Progenitor cell of endocrine pancreas (in vitro differentiated cells): ENCODE results near the gene ABCB9. TPM values are rescaled to one million over a fixed set of nuclear protein-coding genes. Genes with fewer than 3 reads are reported as not detected.

Experiments
- DNase-seq: peaks from one replicate; pipeline ENCODE4 v3.0.0; 2021; ENCODE audit warnings: low spot score; ENCODE audit not compliant: unreplicated experiment
- H3K27ac Mint-ChIP-seq: 2 replicates; pipeline ENCODE4 v1.8.0; 2021; ENCODE audit warnings: mild to moderate bottlenecking, moderate library complexity, mixed read lengths
- H3K27me3 Mint-ChIP-seq: 2 replicates; pipeline ENCODE4 v1.8.0; 2021; ENCODE audit warnings: mixed read lengths
- H3K36me3 Mint-ChIP-seq: 2 replicates; pipeline ENCODE4 v1.8.0; 2022; ENCODE audit warnings: mixed read lengths; ENCODE audit not compliant: insufficient read depth
- H3K4me1 Mint-ChIP-seq: 2 replicates; pipeline ENCODE4 v1.8.0; 2021; ENCODE audit warnings: low read depth, mixed read lengths
- H3K4me3 Mint-ChIP-seq: 2 replicates; pipeline ENCODE4 v1.8.0; 2021; ENCODE audit warnings: low read depth, mild to moderate bottlenecking, moderate library complexity, mixed read lengths
- H3K9me3 Mint-ChIP-seq: 2 replicates; pipeline ENCODE4 v1.8.0; 2021; ENCODE audit warnings: low read depth, mixed read lengths
- CTCF ChIP-seq: fragments of 200-600 bp; sonication (generic); IDR thresholded peaks from one replicate; pipeline ENCODE4 v1.5.0; 2021; ENCODE audit warnings: antibody characterized with exemption, mild to moderate bottlenecking; ENCODE audit not compliant: unreplicated experiment
- total RNA-seq: library from RNA; stranded (reverse); gene quantifications from 2 replicates; pipeline ENCODE4 v1.2.1, GENCODE V29; 2021

The ABCB9 gene
- total RNA-seq, 1 donor from 2014 or later = 10.4 TPM

DNA sequence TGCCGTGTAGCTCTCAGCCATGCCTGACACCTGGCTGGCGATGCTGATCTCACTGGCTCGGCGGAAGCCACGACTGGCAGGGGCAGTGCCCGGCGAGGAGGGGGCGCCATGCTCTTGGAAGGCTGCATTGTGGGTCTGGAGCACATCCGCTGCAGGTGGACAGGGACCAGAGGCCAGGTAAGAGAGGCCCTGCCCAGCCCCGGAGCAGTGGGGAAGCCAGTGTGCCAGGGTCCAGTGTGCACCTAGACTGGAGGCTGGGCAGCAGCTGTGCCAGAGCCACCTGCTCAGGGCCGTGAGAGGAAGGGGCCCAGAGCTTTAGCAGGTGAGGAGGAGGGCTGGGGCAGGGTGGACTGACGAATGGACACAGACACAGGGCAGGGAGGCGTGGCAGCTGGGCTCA lies 24.3 kb upstream of the ABCB9 start:
- Mint-ChIP-seq H3K27ac (no peak overlapping the region), H3K36me3 (no peaks in the 10 kb centered on the region), H3K9me3 (no peaks in the 10 kb centered on the region), H3K4me1 (no peaks in the 10 kb centered on the region), H3K27me3 (no peaks in the 10 kb centered on the region), H3K4me3 (no peak overlapping the region)
- no peak for DNase-seq
- TF ChIP-seq CTCF = no peak

DNA sequence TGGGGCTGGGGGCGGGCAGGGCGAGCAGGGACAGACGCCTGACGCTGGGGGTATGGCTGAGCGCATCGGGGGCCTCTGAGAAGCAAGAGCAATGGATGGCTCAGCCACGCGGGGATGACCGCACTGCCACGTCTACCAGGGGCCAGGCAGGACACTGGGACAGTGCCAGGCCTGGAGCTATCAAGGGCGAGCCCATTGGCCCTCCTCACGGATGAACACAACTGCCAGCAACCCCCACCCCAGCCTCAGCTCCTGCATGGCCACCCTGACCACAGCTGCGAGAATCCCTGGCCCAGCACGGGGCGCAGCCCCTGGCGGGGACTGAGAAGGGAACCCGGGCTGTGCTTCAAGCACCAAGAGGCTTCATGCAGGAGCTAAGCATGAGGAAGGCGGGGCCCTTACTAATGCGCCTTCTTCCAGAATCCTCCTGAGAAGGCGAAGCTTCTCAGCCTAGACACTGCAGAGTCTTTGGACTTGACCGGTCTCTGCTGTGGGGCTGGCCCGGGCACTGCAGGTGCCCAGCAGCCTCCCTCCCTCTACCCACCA lies 23.7 kb upstream of the ABCB9 start:
- no peak for TF ChIP-seq CTCF
- H3K36me3 Mint-ChIP-seq = no peaks in the 10 kb centered on the region
- H3K27ac Mint-ChIP-seq = no peak overlapping the region
- no peak for DNase-seq
- H3K4me1 Mint-ChIP-seq = no peaks in the 10 kb centered on the region
- no peaks in the 10 kb centered on the region for H3K9me3 Mint-ChIP-seq
- H3K4me3 Mint-ChIP-seq = no peak overlapping the region
- no peaks in the 10 kb centered on the region for H3K27me3 Mint-ChIP-seq

DNA sequence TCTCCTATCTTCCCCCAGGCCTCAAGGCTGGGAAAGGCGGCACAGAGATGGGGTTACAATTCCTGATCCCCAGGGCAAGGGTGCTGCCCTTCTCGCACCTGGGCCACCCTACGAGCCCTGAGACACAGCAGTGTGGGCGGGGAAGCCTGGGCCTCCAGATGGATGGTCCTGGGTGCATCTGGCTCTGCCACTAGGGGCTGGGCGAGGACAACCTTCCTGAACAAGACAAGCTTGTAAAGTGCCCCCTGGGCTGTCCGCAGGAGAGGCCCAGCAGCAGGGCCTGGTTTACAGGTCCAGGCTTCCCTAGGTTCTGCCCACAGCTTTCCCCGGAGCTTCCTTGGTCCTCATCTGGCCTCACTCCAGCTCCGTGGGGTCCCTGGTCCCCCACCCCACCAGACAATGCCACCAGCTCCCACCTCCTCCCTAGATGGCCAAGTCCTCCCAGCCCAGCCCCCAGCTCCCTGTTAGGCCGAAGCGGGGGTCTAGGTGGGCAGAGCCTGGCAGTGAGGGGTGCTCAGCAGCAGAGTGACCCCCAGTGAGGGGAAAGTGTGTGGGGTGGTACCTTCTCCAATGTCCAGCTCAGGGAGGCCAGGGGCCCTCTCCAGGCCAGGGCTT lies 23.1 kb upstream of the ABCB9 start:
- Mint-ChIP-seq H3K27ac (no peak overlapping the region), H3K36me3 (no peaks in the 10 kb centered on the region), H3K27me3 (no peaks in the 10 kb centered on the region), H3K4me1 (peaks cover 3% of the 10 kb centered on the region), H3K4me3 (no peak overlapping the region), H3K9me3 (no peaks in the 10 kb centered on the region)
- TF ChIP-seq CTCF = no peak
- DNase-seq = no peak

DNA sequence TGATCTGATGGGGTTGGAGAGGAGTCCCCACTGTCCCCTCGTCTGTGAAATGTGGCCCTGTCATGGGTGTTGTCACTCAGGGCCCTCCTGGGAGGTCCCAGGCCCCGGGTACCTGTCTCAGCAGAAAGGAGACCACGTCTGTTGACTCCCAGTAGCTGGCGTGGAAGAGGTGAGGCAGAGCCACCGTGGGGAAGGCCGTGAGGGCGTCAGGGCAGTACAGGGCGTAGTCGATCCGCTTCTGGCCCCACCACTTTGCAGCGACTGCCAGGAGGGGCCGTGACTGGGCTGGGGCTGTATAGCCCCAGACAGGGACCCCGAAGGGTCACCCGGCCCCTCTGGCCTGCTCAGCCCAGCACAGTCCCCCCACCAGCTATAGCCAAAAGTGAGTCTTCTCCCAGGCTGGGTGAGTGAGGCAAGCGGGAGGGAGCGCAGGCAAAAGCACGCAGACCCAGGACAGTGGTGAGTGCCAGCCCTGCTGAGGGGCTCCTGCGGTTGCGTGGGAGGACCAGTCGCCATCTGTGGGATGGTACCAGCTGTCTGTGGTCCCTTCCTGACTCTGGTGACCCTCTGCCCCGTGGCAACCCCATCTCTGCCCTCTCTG lies 22.4 kb upstream of the ABCB9 start:
- Mint-ChIP-seq H3K4me1 (peaks cover 4% of the 10 kb centered on the region), H3K27ac (no peak overlapping the region), H3K36me3 (no peaks in the 10 kb centered on the region), H3K9me3 (no peaks in the 10 kb centered on the region), H3K27me3 (no peaks in the 10 kb centered on the region), H3K4me3 (no peak overlapping the region)
- TF ChIP-seq CTCF = no peak
- no peak for DNase-seq

GRCh38 chr12:122988036-122988435 lies 21.8 kb upstream of the ABCB9 start:
- no peaks in the 10 kb centered on the region for H3K36me3 Mint-ChIP-seq
- no peak for DNase-seq
- no peak for TF ChIP-seq CTCF
- H3K4me1 Mint-ChIP-seq = peaks cover 4% of the 10 kb centered on the region
- H3K27me3 Mint-ChIP-seq = no peaks in the 10 kb centered on the region
- no peak overlapping the region for H3K4me3 Mint-ChIP-seq
- no peak overlapping the region for H3K27ac Mint-ChIP-seq
- no peaks in the 10 kb centered on the region for H3K9me3 Mint-ChIP-seq
